Measurements from ENCODE around the gene RAD51D.

- TF ChIP-seq POLR2AphosphoS5 (IDR thresholded peaks at IDR 0.05) (no peak), POLR2A (IDR thresholded peaks at IDR 0.05) (no peak)
Measured at GRCh38 chr17:35155246-35155645, 35.6 kb upstream of the RAD51D start.
